ENCODE results near the gene NLRC5.

The NLRC5 gene

DNA sequence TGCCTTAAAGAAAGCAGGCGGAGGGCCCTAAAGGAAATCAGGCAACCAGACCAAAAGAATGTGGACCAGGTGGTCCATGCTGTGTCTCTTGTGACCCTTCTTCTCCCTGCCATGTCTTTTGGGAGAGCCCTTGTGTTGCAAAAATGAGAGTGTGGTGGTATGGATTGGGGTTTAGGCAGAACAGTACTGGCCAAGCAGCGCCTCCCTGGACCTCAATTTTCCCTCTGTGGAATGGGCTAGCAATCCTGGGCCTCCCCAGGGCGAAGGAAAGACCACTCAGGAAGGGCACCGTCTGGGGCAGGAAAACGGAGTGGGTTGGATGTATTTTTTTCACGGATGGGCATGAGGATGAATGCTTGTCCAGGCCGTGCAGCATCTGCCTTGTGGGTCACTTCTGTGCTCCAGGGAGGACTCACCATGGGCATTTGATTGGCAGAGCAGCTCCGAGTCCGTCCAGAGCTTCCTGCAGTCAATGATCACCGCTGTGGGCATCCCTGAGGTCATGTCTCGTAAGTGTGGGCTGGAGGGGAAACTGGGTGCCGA lies 7.6 kb upstream of the NLRC5 start:
- ATAC-seq = no peak
- TF ChIP-seq ZC3H10 (CRISPR knock-in tag; IDR thresholded peaks at IDR 0.05) (no peak), ZNF70 (CRISPR knock-in tag; IDR thresholded peaks at IDR 0.05) (no peak), TOX (CRISPR knock-in tag; IDR thresholded peaks at IDR 0.05; ENCODE audit: borderline replicate concordance) (no peak), ZNF565 (CRISPR knock-in tag; conservative IDR thresholded peaks at IDR 0.05; ENCODE audit: low read depth) (no peak), OSR1 (CRISPR knock-in tag; IDR thresholded peaks at IDR 0.05) (no peak), ESRRG (CRISPR knock-in tag; IDR thresholded peaks at IDR 0.05) (no peak), ARNTL (CRISPR knock-in tag; IDR thresholded peaks at IDR 0.05; ENCODE audit: borderline replicate concordance, low read depth) (no peak), TCF4 (CRISPR knock-in tag; IDR thresholded peaks at IDR 0.05; ENCODE audit: borderline replicate concordance) (no peak)
- TF ChIP-seq, protein P1, sequence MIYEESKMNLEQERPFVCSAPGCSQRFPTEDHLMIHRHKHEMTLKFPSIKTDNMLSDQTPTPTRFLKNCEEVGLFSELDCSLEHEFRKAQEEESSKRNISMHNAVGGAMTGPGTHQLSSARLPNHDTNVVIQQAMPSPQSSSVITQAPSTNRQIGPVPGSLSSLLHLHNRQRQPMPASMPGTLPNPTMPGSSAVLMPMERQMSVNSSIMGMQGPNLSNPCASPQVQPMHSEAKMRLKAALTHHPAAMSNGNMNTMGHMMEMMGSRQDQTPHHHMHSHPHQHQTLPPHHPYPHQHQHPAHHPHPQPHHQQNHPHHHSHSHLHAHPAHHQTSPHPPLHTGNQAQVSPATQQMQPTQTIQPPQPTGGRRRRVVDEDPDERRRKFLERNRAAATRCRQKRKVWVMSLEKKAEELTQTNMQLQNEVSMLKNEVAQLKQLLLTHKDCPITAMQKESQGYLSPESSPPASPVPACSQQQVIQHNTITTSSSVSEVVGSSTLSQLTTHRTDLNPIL (CRISPR knock-in tag; IDR thresholded peaks at IDR 0.05; ENCODE audit: low read depth) = no peak
- TF ChIP-seq, protein P2, sequence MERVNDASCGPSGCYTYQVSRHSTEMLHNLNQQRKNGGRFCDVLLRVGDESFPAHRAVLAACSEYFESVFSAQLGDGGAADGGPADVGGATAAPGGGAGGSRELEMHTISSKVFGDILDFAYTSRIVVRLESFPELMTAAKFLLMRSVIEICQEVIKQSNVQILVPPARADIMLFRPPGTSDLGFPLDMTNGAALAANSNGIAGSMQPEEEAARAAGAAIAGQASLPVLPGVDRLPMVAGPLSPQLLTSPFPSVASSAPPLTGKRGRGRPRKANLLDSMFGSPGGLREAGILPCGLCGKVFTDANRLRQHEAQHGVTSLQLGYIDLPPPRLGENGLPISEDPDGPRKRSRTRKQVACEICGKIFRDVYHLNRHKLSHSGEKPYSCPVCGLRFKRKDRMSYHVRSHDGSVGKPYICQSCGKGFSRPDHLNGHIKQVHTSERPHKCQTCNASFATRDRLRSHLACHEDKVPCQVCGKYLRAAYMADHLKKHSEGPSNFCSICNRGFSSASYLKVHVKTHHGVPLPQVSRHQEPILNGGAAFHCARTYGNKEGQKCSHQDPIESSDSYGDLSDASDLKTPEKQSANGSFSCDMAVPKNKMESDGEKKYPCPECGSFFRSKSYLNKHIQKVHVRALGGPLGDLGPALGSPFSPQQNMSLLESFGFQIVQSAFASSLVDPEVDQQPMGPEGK (CRISPR knock-in tag; IDR thresholded peaks at IDR 0.05; ENCODE audit: borderline replicate concordance) = no peak
- TF ChIP-seq, protein P3, sequence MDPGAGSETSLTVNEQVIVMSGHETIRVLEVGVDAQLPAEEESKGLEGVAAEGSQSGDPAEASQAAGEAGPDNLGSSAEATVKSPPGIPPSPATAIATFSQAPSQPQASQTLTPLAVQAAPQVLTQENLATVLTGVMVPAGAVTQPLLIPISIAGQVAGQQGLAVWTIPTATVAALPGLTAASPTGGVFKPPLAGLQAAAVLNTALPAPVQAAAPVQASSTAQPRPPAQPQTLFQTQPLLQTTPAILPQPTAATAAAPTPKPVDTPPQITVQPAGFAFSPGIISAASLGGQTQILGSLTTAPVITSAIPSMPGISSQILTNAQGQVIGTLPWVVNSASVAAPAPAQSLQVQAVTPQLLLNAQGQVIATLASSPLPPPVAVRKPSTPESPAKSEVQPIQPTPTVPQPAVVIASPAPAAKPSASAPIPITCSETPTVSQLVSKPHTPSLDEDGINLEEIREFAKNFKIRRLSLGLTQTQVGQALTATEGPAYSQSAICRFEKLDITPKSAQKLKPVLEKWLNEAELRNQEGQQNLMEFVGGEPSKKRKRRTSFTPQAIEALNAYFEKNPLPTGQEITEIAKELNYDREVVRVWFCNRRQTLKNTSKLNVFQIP (CRISPR knock-in tag; IDR thresholded peaks at IDR 0.05; ENCODE audit: borderline replicate concordance, low read depth) = no peak

DNA sequence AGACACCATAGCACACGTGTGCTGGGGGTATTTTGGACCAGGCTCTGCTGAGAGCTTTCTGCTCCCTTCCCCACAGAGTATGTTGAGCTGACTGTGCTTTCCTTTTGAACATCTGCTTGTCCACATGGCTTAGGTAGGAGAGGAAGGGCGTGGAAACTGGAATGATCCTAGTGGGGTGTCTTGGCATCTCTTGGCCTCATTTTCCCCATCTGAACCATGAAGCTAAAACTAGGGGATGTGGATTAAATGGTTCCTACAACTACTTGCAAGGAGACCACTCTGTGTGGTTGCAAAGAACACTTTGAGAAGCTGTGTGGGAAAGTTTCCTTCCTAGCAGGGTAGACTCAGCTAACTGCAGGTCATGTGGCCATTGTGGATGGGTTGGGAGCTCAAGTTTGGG lies 6.7 kb upstream of the NLRC5 start:
- no peak for ATAC-seq
- TF ChIP-seq, protein P4, sequence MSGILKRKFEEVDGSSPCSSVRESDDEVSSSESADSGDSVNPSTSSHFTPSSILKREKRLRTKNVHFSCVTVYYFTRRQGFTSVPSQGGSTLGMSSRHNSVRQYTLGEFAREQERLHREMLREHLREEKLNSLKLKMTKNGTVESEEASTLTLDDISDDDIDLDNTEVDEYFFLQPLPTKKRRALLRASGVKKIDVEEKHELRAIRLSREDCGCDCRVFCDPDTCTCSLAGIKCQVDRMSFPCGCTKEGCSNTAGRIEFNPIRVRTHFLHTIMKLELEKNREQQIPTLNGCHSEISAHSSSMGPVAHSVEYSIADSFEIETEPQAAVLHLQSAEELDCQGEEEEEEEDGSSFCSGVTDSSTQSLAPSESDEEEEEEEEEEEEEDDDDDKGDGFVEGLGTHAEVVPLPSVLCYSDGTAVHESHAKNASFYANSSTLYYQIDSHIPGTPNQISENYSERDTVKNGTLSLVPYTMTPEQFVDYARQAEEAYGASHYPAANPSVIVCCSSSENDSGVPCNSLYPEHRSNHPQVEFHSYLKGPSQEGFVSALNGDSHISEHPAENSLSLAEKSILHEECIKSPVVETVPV (CRISPR knock-in tag; IDR thresholded peaks at IDR 0.05) = no peak
- TF ChIP-seq SNAI2 (CRISPR knock-in tag; IDR thresholded peaks at IDR 0.05) (no peak), BACH2 (CRISPR knock-in tag; IDR thresholded peaks at IDR 0.05; ENCODE audit: borderline replicate concordance) (no peak), ESRRG (CRISPR knock-in tag; IDR thresholded peaks at IDR 0.05) (no peak), ZNF70 (CRISPR knock-in tag; IDR thresholded peaks at IDR 0.05) (no peak), ARNTL (CRISPR knock-in tag; IDR thresholded peaks at IDR 0.05; ENCODE audit: borderline replicate concordance, low read depth) (no peak), OSR1 (CRISPR knock-in tag; IDR thresholded peaks at IDR 0.05) (no peak), TOX (CRISPR knock-in tag; IDR thresholded peaks at IDR 0.05; ENCODE audit: borderline replicate concordance) (no peak), CSDC2 (CRISPR knock-in tag; IDR thresholded peaks at IDR 0.05) (no peak), ZNF8 (CRISPR knock-in tag; IDR thresholded peaks at IDR 0.05) (no peak), ISL1 (CRISPR knock-in tag; IDR thresholded peaks at IDR 0.05) (no peak), ZFP3 (CRISPR knock-in tag; IDR thresholded peaks at IDR 0.05) (no peak), RARB (CRISPR knock-in tag; IDR thresholded peaks at IDR 0.05) (no peak), ZNF565 (CRISPR knock-in tag; conservative IDR thresholded peaks at IDR 0.05; ENCODE audit: low read depth) (no peak)
- TF ChIP-seq, protein P3 (CRISPR knock-in tag; IDR thresholded peaks at IDR 0.05; ENCODE audit: borderline replicate concordance, low read depth) = no peak
- TF ChIP-seq, protein P5, sequence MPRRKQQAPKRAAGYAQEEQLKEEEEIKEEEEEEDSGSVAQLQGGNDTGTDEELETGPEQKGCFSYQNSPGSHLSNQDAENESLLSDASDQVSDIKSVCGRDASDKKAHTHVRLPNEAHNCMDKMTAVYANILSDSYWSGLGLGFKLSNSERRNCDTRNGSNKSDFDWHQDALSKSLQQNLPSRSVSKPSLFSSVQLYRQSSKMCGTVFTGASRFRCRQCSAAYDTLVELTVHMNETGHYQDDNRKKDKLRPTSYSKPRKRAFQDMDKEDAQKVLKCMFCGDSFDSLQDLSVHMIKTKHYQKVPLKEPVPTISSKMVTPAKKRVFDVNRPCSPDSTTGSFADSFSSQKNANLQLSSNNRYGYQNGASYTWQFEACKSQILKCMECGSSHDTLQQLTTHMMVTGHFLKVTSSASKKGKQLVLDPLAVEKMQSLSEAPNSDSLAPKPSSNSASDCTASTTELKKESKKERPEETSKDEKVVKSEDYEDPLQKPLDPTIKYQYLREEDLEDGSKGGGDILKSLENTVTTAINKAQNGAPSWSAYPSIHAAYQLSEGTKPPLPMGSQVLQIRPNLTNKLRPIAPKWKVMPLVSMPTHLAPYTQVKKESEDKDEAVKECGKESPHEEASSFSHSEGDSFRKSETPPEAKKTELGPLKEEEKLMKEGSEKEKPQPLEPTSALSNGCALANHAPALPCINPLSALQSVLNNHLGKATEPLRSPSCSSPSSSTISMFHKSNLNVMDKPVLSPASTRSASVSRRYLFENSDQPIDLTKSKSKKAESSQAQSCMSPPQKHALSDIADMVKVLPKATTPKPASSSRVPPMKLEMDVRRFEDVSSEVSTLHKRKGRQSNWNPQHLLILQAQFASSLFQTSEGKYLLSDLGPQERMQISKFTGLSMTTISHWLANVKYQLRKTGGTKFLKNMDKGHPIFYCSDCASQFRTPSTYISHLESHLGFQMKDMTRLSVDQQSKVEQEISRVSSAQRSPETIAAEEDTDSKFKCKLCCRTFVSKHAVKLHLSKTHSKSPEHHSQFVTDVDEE (CRISPR knock-in tag; IDR thresholded peaks at IDR 0.05) = no peak
- TF ChIP-seq, protein P1 (CRISPR knock-in tag; IDR thresholded peaks at IDR 0.05; ENCODE audit: low read depth) = no peak
- TF ChIP-seq, protein P2 (CRISPR knock-in tag; IDR thresholded peaks at IDR 0.05; ENCODE audit: borderline replicate concordance) = no peak

Data from SK-N-SH treated with all-trans-retinoic acid at 6 μM for 48 hours (cell line).